HG03354 (cell line): ENCODE measurements around the gene MSRB2.
"Not testable (repeated sequence)": the region's sequence is repeated elsewhere in the genome, so short reads cannot be mapped to it uniquely, and the experiment has no call there.

Source experiments
- ATAC-seq: cut with Tn5 transposase; IDR thresholded peaks from one replicate; pipeline ENCODE4 v1.9.1; 2021; ENCODE audit warnings: mild to moderate bottlenecking; ENCODE audit not compliant: unreplicated experiment, poor library complexity, severe bottlenecking

MSRB2 gene

GRCh38 chr10:23095404-23095965 is at the start of gene MSRB2:
Gene MSRB2 (plus strand): TSS chr10:23095579. CDS start chr10:23095609, 30 bp downstream.
- ATAC-seq, result peak; percentile 74

DNA sequence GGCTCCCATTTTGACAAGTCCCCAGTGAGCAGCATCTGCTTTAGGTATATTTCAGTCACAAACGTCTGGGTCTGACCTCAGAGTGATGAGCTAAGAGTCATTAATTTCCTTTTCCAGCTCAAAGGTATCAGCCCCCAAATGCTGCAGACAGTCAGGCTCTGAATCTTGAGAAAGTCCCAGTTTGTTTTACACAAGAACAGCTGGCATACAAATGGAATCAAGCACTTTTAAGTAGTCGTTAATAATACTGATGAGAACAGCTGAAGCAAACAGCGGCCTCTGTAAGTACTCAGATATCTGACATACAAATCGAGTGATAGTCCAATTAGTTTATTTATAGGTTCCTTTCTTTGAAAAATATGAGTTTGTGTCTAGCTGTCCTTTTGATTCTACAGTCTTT is 49.4 kb upstream of the MSRB2 start:
- ATAC-seq, result no peak

- ATAC-seq, result no peak
Observed at GRCh38 chr10:23047201-23048050, 48.0 kb upstream of the MSRB2 start.

DNA sequence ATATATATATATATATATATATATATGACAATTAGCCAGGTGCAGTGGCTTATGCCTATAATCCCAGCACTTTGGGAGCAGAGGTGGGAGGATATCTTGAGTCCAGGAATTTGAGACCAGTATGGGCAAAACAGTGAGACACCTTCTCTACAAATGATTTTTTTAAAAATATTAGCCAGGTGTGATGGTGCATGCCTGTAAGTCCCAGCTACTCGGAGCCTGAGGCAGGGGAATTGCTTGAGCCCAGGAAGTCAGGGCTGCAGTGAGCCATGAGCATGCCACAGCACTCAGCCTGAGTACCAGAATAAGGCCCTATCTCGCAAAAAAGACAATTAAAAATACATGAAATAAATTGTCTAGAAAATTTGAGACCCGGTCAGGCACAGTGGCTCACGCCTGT is 47.2 kb upstream of the MSRB2 start:
- no peak for ATAC-seq

DNA sequence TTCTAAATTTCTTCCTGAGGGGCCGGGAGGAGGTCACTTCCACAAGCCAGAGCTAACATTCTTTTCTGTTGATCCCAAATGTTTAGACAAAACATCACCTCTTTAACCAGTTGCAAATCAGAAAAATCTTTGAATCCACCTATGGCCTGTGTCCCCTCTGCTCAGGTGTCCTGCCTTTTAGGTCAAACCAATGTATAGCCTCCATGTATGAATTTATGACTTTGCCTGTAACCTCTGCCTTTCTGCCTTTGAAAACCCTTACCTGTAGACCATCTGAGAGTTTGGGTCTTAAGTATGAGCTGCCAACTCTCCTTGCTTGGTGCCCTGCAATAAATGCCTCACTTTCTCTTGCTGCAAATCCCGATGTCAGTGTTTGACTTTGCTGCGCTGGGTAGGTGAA is 44.1 kb upstream of the MSRB2 start:
- no peak for ATAC-seq

DNA sequence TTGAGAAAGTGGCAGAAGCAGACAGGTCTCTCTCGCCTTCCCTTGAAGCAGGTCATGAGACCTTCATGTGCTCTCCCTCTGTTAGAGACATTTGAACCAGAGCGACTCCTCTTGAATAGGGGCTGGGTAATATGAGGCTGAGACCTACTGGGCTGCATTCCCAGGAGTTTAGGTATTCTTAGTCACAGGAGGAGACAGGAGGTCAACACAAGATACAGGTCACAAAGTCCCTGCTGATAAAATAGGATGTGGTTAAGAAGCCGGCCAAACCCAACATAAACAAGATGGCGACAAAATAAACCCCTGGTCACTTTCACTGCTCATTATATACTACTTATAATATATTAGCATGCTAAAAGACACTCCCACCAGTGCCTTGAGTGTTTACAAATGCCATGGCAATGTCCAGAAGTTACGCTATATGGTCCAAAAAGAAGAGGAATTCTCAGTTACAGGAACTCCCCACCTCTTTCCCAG is 43.5 kb upstream of the MSRB2 start:
- no peak for ATAC-seq

- ATAC-seq, result no peak
Observed at GRCh38 chr10:23053036-23053435, 42.3 kb upstream of the MSRB2 start.

- ATAC-seq, result no peak
Observed at GRCh38 chr10:23055424-23056185, 39.8 kb upstream of the MSRB2 start.

DNA sequence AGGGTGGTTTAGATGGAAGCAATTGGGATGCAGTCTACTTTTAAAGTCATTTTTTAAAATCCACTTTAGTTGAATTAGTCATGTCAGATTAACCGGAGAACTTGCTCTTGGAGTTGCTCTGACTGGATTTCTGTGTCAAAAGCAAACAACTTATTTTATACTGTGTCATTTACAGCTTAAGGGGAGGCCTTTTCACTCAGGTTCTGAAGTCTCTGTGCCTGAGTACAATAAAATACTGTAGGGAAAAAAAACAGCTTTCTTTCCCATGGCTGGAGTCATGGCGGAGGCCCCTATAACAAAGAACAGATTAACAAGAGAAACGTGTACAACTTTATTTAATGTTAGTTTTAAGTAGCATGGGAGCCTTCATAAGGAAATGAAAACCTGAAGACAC is 39.2 kb upstream of the MSRB2 start:
- no peak for ATAC-seq

- no peak for ATAC-seq
Observed at GRCh38 chr10:23058366-23058765, 37.0 kb upstream of the MSRB2 start.

- no peak for ATAC-seq
Observed at GRCh38 chr10:23060918-23061317, 34.5 kb upstream of the MSRB2 start.

DNA sequence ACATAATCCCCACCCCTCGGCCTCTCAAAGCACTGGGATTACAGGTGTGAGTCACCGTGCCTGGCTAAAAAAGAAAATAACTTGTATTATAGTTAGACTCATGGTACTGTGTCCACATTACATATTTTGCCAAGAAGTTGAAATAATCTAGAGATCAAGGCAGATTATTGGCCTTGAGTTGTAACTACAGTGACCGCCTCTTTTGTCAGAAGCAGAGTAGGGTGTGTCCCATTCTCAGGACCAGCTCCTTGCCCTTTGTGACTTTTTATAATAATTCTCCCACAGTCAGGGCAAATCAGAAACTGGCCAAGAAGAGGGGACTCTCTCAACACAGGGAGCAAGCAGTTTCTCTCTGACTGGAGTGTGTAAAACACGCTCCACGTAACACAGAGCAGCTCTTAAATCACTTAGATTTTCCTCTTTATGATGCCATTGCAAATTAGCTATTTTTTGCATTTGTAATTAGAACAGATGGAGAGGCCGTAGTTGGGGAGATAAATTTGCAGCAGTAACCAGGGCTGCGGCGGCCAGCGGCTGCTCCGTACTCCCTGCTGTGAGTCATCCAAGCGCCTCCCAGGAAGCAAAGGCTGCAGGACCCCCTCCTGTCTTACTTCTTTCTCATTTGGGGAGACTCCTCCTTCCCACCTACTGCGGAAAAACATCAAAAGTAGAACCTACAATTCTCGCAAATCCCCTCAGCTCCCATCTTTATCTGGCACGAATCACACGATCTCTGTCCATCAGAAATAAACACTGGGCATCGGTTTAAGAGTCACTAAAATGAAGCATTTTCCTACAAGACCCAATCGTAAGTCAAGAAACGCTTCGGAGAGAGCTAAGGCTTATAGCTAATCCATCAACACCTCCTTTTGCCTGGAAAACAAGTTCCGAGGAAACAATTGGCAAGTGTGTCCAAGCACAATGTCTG is 32.1 kb upstream of the MSRB2 start:
- ATAC-seq, result no peak

- no peak for ATAC-seq
Observed at GRCh38 chr10:23063973-23064812, 31.2 kb upstream of the MSRB2 start.

DNA sequence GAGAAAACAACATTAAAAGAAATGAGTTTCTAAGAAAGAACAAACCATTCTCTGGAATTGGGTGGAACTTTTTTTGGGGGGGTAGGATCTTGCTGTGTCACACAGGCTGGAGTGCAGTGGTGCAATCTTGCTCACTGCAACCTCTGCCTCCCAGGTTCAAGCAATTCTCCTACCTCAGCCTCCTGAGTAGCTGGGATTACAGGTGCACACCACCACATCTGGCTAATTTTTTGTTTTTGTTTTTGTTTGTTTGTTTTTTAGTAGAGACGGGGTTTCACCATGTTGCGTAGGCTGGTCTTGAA is 30.6 kb upstream of the MSRB2 start:
- ATAC-seq, result not testable (repeated sequence)

DNA sequence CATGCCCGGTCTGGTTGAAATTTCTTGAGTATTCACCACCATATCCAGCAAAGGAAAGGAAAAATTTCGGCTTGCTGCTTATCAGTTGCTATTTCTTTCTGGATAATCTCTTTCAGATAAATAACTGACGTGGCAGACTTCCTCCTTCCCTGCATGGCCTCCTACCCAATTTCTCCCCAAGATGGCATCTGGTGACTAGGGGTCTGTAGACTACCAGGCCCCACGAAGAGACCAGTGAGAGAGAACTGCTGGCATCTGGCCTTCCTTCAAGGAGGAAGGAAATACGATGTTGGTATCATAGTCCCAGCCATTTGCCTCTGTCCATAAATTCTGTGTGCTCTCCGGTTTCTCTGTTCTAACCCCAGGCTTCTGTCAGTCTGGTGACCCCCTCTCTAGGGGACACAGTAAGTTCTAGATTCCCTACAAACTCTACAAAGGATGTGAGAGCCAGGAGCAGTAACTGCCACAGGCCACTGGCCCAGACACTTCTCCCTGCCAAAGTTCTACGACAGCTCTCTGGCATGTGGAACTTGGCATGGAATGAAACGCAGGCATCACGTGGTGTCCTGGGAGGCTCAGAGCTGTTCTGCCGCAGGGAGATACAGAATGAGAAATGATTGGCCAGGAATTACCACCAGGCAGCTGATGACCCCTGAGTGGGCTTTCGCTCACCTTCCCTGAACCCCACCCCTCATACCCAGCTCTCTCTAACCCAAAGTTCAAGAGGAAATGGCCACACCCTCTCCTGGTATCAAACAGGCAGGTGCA is 30.0 kb upstream of the MSRB2 start:
- no peak for ATAC-seq

- no peak for ATAC-seq
Observed at GRCh38 chr10:23067337-23067736, 28.0 kb upstream of the MSRB2 start.

- ATAC-seq, result peak; percentile 69
Observed at GRCh38 chr10:23067939-23068775, 27.2 kb upstream of the MSRB2 start.
